ENCODE measurements around the gene GPLD1.

GPLD1 gene

GRCh38 chr6:24454452-24454851 lies 34.9 kb downstream of the GPLD1 start:
- TF ChIP-seq CTCF (IDR thresholded peaks at IDR 0.05; ENCODE audit: extremely low read depth, missing control alignments), result no peak
- no peak for DNase-seq (ENCODE audit: low spot score)

DNA sequence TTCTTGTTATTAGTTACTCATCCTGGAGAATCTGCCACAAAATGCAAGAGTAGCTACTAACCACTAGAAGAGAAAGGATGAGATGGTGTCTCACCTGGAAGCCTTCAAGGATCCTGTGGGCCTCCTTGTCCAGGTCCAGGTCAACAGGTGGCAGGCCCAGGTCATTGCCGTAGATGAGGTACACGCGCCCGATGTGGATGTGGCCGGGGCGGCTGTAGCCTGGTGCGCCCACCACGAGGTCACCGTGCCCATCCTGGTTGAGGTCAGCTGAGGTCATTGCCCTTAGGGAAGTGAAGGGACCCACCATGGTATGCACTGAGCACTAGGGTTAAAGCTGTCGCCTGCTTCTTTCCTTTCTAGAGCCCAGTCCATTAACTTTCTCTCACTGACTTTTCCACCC lies 35.5 kb downstream of the GPLD1 start:
- no peak for DNase-seq (ENCODE audit: low spot score)
- TF ChIP-seq CTCF (IDR thresholded peaks at IDR 0.05; ENCODE audit: extremely low read depth, missing control alignments), result no peak

GRCh38 chr6:24451581-24452388 lies 37.6 kb downstream of the GPLD1 start:
- DNase-seq (ENCODE audit: low spot score), result no peak
- TF ChIP-seq CTCF (IDR thresholded peaks at IDR 0.05; ENCODE audit: extremely low read depth, missing control alignments), result no peak

- no peak for DNase-seq (ENCODE audit: low spot score)
- TF ChIP-seq CTCF (IDR thresholded peaks at IDR 0.05; ENCODE audit: extremely low read depth, missing control alignments), result no peak
These were observed 40.4 kb downstream of the GPLD1 start for GRCh38 chr6:24448828-24449525.

- TF ChIP-seq CTCF (IDR thresholded peaks at IDR 0.05; ENCODE audit: extremely low read depth, missing control alignments), result no peak
- no peak for DNase-seq (ENCODE audit: low spot score)
These were observed 41.0 kb downstream of the GPLD1 start for GRCh38 chr6:24448396-24448795.

- no peak for TF ChIP-seq CTCF (IDR thresholded peaks at IDR 0.05; ENCODE audit: extremely low read depth, missing control alignments)
- DNase-seq (ENCODE audit: low spot score), result no peak
These were observed 42.7 kb downstream of the GPLD1 start for GRCh38 chr6:24446670-24447069.

- no peak for DNase-seq (ENCODE audit: low spot score)
These were observed 43.7 kb downstream of the GPLD1 start for GRCh38 chr6:24445704-24446103.

More at GRCh38 chr6:24445704-24446103, 43.7 kb downstream of the GPLD1 start:
- TF ChIP-seq CTCF (IDR thresholded peaks at IDR 0.05; ENCODE audit: extremely low read depth, missing control alignments), result no peak
